IMR-90 (cell line): ENCODE data around the gene AKAP13.

Experiments
- MAFK ChIP-seq: IDR thresholded peaks from 2 replicates; pipeline ENCODE4 v1.6.1; 2012; ENCODE audit warnings: low read depth, low read length, improper control_type of control experiment
- MXI1 ChIP-seq: IDR thresholded peaks from 2 replicates; pipeline ENCODE4 v1.6.1; 2012; ENCODE audit warnings: low read depth, mild to moderate bottlenecking, low read length, moderate library complexity, borderline replicate concordance
- POLR2A ChIP-seq: IDR thresholded peaks from 2 replicates; pipeline ENCODE4 v1.6.1; 2012; ENCODE audit warnings: mild to moderate bottlenecking, low read depth, low read length
- RAD21 ChIP-seq: IDR thresholded peaks from 2 replicates; pipeline ENCODE4 v1.6.1; 2012; ENCODE audit warnings: low read length, improper control_type of control experiment
- TF ChIP-seq, protein P1 (sequence below): conservative IDR thresholded peaks from 2 replicates; pipeline ENCODE4 v1.5.1; 2012; ENCODE audit warnings: mild to moderate bottlenecking, low read depth, low read length, improper control_type of control experiment

DNA sequence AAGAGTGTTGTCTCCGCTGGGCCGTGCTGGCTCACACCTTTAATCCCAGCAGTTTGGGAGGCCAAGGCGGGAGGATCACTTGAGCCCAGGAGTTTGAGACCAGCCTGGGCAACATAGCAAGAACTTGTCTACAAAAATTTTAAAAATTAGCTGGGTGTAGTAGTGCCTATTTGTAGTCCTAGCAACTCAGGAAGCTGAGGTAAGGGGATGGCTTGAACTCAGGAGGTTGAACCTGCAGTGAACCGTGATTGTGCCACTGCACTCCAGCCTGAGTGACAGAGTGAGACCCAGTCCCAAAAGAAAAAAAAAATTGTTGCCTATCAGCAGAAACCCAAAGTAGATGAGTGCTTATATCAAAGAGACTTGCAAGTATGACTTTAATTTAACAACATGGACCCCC, 12.7 kb upstream of the AKAP13 start:
- TF ChIP-seq MAFK (no peak), POLR2A (no peak), RAD21 (no peak), MXI1 (no peak)
- TF ChIP-seq, protein P1, sequence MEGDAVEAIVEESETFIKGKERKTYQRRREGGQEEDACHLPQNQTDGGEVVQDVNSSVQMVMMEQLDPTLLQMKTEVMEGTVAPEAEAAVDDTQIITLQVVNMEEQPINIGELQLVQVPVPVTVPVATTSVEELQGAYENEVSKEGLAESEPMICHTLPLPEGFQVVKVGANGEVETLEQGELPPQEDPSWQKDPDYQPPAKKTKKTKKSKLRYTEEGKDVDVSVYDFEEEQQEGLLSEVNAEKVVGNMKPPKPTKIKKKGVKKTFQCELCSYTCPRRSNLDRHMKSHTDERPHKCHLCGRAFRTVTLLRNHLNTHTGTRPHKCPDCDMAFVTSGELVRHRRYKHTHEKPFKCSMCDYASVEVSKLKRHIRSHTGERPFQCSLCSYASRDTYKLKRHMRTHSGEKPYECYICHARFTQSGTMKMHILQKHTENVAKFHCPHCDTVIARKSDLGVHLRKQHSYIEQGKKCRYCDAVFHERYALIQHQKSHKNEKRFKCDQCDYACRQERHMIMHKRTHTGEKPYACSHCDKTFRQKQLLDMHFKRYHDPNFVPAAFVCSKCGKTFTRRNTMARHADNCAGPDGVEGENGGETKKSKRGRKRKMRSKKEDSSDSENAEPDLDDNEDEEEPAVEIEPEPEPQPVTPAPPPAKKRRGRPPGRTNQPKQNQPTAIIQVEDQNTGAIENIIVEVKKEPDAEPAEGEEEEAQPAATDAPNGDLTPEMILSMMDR: no peak
